ENCODE data around the gene SUSD6.

SUSD6 gene, protein sequence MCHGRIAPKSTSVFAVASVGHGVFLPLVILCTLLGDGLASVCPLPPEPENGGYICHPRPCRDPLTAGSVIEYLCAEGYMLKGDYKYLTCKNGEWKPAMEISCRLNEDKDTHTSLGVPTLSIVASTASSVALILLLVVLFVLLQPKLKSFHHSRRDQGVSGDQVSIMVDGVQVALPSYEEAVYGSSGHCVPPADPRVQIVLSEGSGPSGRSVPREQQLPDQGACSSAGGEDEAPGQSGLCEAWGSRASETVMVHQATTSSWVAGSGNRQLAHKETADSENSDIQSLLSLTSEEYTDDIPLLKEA

DNA sequence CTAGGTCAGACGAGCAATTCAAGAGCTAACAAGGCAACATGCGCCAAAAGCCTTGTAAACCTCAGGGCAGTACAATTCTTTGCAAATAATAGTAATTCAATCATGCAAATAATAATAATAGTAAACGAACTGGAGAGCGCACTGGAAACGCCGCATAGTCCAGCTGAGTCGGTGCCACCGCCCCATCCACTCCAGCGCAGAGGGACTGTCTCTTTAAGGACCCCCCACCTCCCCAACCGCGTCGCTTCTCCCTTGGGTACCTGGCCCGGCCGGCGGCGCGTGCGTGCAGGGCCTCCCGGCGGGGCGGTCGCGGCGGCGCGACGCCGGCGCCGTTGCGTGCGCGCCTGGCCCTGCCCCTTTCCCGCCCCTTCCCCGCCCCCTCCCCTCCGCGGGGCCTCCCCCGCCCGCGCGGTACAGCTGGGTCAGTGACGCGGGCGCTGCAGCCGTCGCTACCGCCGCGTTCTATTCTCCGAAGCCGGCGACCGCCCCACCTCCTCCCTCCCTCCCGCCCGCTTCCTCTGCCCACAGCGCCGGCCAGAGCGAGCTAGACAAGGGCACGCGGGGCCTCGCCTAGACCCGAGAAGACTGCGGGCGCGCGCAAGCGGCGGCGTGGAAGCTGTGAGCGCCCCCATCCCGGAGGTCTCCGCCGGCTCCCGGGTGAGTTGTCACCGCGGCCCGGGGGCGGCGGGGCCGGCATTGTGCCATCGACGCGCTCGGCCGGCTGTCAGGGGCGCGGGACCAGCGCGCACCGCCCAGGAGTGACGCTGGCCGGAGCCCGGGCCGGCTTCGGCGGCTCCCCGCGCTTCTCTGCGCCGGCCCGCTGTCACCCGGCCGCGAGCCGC, at the start of gene SUSD6:
TSS of gene SUSD6 (plus strand) at position 425 of the 842 bp plus-strand sequence. CDS start 46,997 bp downstream, outside the sequence.
- DNase-seq = peak; percentile 85 to 87

DNA sequence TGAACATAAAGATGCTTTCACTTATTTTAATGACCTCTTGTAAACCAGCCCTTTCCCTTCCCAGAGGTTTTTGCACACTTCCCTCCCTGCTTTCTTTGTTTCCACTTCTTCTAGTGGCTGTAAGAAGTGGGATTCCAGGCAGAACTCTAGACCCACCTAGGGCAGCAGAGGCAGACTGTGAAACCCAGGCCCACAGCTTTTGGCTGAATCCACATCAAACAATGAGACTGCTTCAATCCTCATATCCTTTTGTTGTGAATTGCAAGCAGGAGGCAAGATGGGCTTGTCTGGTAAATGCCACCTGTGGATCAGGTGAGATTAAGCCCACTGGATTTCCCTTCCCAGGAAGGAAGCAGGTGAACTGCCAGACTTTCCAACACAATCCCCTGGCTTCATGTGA, 49.5 kb upstream of the SUSD6 start:
- no peak for DNase-seq

DNA sequence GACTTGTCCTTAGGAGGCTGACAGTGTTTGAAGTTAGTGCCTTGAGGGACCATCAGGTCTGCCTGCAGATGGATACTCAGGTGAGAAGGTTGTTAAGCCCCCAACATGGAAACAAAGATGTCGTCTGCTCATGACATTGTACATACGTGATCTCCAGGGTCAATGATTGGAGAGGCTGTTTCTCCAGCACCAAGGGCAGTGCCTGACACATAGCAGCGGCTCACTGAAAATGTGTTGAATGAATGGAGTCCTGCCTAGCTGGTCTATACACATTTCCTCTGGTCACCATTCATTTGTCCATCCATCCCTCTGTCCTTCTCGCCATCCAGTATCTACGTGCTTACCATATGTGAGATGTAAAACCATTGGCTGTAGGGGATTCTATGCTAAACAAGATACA, 43.8 kb upstream of the SUSD6 start:
- DNase-seq = no peak

DNA sequence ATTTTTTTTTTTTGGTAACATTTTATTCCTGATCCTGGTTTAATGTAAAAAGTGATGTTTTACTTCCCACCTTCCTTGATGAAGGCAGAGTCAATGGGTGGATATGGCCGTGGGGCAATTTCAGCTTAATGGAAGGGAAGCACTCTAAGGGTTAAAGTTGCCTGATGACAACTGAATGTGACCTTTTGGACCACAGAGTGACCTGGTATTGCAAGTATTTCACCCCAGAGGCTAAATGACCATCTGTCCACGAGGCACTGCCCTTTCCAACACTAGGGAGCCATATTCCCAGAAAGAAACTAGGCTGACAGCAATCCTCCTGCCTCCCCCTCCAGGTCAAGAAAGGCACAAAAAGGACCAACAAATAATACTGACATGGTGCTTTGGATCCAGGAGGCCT, 41.5 kb upstream of the SUSD6 start:
- DNase-seq = no peak

DNA sequence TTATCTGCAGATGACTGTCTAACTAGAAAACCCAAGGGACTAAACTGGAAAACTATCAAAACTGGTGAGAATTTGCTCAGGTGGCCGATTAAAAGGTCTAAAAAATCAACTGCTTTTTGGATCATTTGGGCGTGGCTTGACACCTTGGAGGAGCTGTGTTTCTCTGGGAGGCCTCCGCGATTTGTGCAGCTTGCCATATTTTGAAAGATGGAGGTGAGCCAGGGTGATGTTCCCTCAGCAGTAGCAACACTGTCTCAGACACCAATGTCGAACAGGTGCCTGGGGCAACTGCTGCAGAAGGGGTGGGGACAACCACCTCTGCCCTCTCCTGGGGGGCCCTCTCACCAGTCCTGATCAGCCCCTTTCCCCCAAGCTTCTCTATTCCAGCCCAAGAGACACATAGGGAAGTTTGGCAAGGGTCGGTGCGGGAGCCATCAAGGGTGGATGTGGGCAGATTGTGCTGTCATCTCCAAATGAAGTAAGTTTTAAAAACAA, 40.5 kb upstream of the SUSD6 start:
- DNase-seq = no peak

DNA sequence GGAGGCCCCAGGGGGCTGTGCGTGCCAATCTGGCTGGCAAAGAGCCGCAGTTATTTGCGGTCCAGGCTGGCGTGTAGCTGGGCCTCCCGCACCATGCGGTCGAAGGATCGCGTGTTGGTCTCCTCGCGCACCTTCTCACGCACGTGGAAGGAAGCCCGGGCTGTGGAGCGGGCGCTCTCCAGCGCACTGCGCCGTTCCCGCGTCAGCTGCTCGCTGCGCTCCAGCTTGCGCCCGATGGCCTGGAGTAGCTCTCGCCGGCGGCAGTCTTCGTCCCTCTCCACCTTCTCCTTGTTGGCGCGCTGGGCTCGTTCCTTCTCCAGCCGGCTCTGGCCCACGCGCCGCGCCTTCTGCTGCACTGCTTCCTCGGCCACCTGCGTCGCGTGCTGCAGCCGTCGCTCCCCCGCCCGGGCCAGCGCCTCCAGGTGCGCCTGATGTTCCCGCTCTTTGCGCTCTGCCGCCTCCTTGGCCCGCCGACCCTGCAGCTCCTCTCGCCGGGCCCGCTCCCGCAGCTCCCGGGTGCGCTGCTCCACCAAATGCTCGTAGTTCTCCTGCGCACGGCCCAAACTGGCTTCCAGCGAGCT, 39.9 kb upstream of the SUSD6 start:
- DNase-seq = peak in 1 of 2 experiments; percentile 8

DNA sequence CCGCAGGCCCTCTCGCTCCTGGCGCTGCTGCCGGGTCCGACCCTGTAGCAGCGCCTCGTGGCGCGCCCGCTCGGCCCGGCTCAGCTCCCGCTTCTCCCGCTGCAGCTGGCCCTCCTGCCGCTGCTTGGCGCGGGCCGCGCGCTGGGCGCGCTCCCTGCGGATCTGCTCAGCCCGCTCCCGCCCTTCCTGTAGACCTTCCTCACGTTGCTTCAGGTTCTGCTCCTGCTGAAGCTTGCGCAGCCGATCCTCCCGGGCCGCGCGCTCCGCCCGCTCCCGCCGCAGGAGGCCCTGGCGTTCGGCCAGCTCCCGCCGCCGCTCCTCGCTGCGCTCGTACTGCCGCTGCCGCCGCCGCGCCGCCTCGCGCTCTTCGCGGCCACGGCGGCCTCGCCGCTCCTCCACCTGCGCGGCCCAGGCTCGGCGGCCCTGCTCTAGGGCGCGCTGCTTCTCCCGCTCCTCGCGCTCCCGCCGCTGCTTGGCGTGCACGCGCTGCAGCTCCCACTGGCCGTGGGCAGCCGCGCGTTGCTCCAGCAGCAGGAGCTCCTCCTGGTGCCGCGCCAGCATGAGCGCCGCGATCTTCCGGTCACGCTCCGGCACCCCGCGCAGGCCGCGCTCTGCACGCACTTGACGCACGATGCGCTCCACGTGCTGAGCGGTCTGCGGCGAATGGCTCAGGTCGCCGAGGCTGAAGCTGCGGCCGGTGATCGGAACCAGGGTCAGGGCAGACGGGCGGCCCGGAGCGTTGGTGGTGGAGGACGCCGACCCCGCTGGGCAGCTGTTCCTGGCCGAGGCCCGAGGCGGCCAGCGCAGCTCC, 39.2 kb upstream of the SUSD6 start:
- DNase-seq = peak; percentile 19

DNA sequence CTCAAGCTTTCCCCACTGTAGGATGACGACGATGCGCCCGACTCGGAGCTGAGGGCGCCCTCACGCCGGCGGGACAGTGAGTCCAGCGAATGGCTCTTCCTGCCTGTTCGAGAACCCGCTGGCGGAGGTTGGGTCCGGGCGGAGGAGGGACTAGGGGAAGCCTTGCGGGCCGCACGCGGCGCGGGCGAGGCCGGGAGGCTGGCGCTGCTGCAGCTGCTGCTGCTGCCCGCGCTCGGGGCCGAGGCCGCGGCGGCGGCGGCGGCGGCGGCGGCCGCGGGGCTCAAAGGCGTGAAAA, 38.6 kb upstream of the SUSD6 start:
- DNase-seq = no peak

DNA sequence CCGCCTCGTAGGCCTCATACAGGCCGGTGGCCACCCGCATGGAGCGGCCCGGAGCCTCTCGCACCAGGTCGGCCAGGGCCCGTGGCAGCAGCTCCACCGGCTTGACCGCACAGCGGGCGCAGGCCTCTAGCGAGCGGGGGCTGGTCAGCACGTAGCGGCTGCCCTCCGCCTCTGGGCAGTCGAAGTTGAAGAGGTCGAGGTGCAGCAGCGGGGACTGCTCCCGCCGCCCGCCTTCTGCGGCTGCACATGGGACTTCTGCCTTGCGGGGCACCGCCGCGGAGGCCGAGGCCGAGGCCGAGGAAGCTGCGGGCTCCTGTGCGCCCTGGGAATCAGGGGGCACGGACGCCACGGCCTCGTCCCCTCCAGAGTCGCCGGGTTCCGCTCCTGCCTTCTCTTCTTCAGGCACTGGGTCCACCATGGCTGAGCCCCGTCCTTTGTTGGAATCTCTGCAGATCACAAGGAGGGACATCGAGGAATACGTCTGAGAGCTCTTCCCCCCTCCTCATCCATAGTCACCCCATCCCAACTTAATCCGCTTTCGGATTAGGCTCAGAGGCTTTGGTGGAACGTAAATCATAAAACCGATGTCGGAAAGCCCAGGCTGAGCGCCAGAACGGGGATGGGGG, 38.1 kb upstream of the SUSD6 start:
- peak in 1 of 2 experiments; percentile 12 for DNase-seq

DNA sequence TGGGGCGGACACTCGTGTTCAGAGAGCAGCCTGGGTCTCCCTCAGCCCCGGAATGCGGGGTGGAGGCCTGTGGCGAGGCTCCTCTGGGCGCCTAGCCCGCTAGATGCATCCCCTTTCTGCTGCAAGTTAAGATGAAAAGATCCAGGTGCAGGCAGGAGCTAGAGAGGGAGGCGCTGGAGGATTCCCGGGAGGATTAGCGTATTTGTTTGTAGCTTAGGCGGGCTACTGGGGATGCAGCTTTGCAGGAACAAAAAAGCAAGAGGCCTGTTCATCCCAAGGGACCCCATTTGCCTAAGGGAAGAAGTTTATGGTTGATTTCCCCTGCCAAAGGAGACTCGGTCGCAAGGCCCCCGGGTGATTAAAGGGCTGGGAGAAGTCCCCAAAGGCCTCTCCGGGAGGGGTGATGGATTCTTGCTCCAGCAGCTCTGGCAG, 37.5 kb upstream of the SUSD6 start:
- DNase-seq = peak in 1 of 2 experiments; percentile 28

DNA sequence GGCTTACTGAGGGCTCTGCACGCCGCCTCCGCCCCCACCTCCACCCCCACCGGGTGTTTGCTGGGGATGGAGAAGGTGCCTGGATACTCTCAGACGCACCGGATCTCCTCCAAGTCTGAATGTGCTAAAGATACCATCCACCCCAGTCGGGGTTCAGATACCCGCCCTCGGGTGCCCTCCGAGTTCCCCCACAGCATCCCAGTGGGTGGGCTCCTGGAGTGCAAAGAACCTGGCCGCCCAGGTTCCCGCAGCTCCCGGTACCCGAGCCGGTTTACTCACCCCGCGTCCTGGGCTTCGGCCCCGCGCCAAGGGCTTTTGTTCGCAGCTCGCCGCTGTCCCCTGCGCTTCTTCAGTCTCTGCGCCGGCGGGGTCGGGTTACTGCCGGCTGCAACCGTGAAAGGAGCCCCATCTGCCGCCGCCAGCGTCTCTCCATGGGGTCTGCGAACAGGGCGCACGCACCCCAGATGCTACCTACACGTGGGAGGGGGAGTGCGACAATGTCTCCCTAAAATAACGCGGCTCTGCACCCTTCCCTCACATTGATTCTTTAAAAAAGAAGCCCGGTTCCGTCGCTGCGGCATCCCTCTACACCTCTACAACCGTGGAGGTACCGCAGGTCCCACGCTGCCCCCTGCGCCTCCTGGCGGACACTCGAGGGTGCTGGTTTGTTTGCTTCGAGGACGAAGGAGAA, 37.0 kb upstream of the SUSD6 start, which contains the start of gene CCDC177:
TSS of gene CCDC177 (minus strand) at position 609 of the 691 bp plus-strand sequence. CDS start 1,249 bp downstream, outside the sequence.
- DNase-seq = peak; percentile 80 to 84

DNA sequence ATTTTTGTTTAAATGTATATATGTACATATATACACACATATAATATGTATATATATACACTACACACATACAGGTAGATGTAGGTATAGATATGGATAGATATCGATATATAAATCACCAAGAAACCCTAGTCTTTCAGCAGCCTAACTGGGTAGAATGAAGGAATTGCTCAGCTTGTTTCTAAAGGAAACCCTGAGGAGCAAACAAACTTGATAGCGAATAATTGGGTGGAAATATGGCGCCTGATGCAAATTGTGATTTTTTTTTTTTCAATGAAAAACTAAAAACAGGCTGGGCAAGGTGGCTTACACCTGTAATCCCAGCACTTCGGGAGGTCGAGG, 36.5 kb upstream of the SUSD6 start:
- DNase-seq = no peak

DNA sequence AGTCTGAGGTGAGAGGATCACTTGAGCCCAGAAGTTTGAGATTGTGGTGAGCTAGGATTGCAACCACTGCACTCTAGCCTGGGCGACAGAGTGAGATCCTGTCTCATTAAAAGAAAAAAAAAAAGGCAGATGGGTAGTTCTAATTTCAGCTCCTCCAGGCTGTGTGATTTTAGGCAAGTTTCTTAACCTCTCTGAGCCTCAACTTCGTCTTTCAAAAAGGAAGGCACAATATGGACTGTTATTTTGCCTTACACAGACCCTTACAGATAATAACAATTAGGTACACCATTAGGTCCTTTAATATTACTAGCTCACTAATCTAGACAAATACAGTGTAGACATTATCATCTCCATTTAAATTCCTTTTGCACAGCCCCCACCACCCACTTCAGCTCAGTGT, 31.9 kb upstream of the SUSD6 start:
- DNase-seq = no peak

DNA sequence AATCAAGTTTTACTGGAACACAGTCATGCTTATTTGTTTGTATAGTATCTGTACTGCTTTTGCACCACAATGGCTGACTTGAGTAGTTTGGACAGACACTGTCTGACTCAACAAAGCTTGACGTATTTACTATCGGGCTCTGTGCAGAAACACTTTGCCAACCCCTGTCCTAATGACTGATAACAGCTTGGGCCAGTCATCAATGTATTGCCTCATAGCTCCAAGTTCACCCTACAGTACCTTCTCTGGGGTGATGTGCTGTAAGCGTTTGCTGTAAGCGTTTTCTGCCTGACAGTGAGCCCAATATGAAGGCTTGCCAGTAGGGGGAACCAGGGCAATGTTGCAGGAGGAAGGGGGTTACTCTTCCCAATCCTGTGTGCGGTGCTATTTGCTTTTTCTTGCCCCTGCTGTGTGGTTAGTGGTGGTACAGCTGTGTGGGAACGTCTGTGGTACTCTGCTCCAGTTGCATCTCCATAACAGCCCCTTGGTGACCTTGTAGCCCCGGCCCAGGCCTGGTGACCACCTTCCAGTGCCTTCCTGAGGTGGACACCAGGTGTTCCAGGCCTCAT, 31.3 kb upstream of the SUSD6 start:
- DNase-seq = peak in 1 of 2 experiments; percentile 22

DNA sequence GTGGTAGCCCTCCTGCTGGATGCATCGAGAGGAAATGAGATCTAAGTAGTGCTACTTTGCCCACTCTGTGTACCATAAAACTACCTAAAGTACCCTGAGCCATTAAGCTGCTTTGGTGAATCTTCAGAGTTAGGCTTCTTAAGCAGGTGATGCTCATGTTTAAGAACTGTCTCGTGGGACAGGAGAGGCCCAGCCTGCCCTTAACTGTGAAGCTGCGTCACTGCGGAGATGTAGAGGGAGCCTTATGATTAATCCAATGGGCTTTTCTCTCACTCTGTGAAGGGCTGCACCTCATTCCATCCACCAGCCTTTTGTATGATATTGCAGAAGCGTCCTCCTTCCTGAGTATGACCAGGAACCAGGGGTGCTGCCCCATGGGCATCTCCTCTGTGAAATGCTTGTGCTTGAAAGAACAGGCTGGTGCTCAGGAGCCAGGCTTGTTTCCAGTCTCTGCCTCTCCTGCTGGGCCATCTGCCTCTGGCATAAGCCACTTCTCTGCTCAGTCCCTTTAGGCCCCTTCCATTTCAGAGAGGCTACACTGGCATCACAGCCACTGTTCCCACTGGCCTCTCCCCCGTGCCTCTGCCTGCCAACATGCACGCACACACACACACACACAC, 30.0 kb upstream of the SUSD6 start:
- DNase-seq = no peak

DNA sequence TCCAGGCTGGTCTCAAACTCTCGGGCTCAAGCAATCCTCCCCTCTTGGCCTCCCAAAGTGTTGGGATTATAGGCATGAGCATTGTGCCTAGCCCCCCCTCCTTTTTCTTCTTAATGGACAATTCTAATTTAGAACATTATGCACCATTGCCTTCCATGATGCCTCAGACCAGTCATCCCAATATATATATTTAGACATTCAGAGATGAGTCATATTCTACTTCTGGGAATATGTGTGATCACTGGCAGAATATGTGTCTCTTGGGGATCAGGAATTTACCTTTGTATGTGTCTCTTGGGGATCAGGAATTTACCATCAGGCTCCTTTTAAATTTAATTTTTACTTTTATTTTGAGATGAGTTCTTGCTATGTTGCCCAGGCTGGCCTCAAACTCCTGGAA, 29.2 kb upstream of the SUSD6 start:
- no peak for DNase-seq

DNA sequence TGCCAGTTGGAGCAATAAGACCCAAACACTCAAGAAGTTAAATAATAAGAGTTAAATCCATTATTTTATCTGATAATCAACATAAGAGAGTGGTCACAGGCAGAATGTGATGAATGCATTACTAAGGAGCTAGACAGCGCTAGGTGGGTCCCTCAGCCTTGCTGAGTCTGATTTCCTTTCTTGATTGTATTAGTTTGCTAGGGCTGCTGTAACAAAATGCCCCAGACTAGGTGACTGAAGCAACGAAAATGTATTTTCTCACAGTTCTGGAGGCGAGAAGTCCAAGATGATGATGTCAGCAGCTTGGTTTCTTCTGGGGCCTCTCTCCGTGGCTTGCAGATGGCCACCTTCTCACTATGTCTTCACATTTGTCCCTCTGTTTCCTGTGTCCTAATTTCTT, 28.6 kb upstream of the SUSD6 start:
- no peak for DNase-seq

DNA sequence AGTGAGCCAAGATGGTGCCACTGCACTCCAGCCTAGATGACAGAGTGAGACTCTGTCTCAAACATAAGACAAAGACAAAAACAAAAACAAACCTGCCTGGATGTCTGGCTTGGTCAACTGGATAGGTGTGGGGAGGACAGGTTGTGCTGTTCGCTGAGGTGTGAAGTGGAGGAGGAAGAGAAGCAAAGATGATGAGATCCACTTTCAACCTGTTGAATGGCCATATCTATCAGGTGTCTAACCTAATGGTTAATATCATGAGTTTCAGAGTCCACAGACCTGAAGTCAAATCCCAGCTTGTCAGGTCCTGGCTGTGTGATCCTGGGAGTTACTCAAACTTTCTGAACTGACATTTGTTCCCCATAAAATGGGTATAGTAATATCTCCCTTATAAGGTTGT, 27.0 kb upstream of the SUSD6 start:
- DNase-seq = no peak

DNA sequence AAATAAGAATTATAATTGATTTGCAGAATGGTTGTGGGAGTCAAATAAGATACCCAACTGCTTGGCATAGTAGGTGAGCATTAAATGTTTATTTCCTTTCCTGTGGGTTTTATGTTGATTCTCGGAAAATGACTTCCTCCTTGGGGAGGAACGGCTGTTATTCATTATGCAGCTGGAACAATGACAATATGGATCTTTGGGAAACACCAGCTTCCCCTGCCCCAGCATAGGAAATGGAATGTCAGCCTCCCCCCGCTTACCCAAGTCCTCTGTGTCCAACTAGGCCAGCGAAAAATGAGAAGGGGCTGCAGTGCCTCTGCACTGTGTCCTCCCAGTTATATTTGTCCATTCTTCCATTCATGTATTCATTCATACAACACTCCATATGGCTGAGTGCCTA, 25.0 kb upstream of the SUSD6 start:
- DNase-seq = no peak

DNA sequence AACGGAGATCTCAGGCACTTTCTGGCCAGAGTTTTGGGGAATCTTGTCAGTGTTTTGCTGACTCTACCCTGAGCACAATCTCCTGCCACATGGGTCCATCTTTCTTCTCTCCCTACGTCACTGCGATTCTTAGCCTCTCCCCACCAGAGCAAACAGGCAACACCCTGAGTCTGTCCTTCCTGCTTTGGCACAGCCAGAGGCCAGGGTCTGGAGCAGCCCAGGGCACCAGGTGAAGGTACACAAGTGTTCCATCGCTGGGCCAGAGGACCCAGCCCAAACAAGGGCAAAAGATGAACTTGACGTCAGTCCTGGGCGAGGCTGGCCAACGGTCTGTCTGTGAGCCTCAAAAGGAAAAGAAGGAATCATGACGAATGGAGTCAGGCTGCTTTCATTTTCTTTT, 24.0 kb upstream of the SUSD6 start:
- DNase-seq = no peak

DNA sequence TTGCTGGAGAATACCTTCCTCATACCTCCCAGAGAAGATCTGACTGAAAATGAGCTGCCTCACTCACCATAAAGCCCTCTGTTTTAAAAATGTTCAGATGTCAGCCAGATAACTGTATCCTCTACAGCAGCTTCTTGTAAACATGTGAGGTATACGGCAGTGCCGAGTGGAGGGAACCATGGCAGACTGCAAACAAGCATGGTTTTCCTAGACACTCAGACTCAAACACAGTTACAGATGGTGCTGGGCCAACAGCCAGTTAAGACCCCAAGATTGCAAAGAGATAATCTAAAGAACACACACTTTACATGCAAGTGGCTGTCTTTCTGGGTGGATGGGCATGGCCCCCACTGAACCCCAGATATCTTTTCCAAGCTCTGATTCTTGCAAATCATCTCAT, 20.1 kb upstream of the SUSD6 start:
- DNase-seq = no peak
